T-helper 22 cell (primary cell): ENCODE data around the gene TACO1.

ENCODE experiments used
- DNase-seq: peaks from one replicate; pipeline ENCODE4 v3.0.0-alpha.2; 2020; ENCODE audit warnings: low read depth

TACO1 gene

GRCh38 chr17:63640038-63640437, 39.3 kb downstream of the TACO1 start:
- DNase-seq: no peak

GRCh38 chr17:63641692-63642448, 41.2 kb downstream of the TACO1 start:
- no peak for DNase-seq

GRCh38 chr17:63644846-63645245, 44.2 kb downstream of the TACO1 start:
- DNase-seq: no peak

- DNase-seq: no peak
Measured at GRCh38 chr17:63645775-63646487, 45.2 kb downstream of the TACO1 start.

- DNase-seq: no peak
Measured at GRCh38 chr17:63646488-63646806, 45.8 kb downstream of the TACO1 start.

- no peak for DNase-seq
Measured at GRCh38 chr17:63647065-63647725, 46.5 kb downstream of the TACO1 start.

GRCh38 chr17:63647936-63648335, 47.2 kb downstream of the TACO1 start:
- no peak for DNase-seq

- no peak for DNase-seq
Measured at GRCh38 chr17:63649813-63650212, 49.1 kb downstream of the TACO1 start.

- DNase-seq: no peak
Measured at GRCh38 chr17:63652106-63652505, 51.4 kb downstream of the TACO1 start.

- DNase-seq: no peak
Measured at GRCh38 chr17:63653050-63653449, 52.4 kb downstream of the TACO1 start.

GRCh38 chr17:63657786-63658185, 57.1 kb downstream of the TACO1 start:
- DNase-seq: no peak
